Natural killer cell (primary cell): ENCODE measurements around the gene ACSL1. TPM values are rescaled to one million over a fixed set of nuclear protein-coding genes. Genes with fewer than 3 reads are reported as not detected.
A peak's percentile ranks its signal among the peaks of the same experiment; 100 is the strongest.

ENCODE experiments used
- ATAC-seq, 3 donors: fragments of 150-1000 bp in 2 of 3; fragments of 200-7000 bp in 1 of 3; cut with Tn5 transposase; 1 replicate in 1 of 3; 2 replicates in 2 of 3; pipeline ENCODE4 v1.10.0; 2021; ENCODE audit warnings: mild to moderate bottlenecking in 2 of 3, moderate library complexity in 2 of 3
- DNase-seq, 2 donors: peaks; one replicate each; pipeline versions ENCODE4 v3.0.0 to v3.0.0-alpha.2; 2013 to 2021; ENCODE audit warnings: mixed read lengths in 1 of 2
- H3K27ac ChIP-seq: one replicate; pipeline ENCODE4 v1.5.1; 2013; ENCODE audit warnings: mild to moderate bottlenecking, low read length
- H3K27me3 ChIP-seq: one replicate; pipeline ENCODE4 v1.6.1; 2013; ENCODE audit warnings: low read length; ENCODE audit not compliant: control insufficient read depth, insufficient read depth
- H3K36me3 ChIP-seq: one replicate; pipeline ENCODE4 v1.6.1; 2013; ENCODE audit warnings: low read length; ENCODE audit not compliant: control insufficient read depth, insufficient read depth
- H3K4me1 ChIP-seq: one replicate; pipeline ENCODE4 v1.6.1; 2013; ENCODE audit warnings: low read length; ENCODE audit not compliant: control insufficient read depth, insufficient read depth
- H3K4me3 ChIP-seq: one replicate; pipeline ENCODE4 v1.5.1; 2013; ENCODE audit warnings: low read length
- H3K9me3 ChIP-seq: one replicate; pipeline ENCODE4 v1.6.1; 2013; ENCODE audit warnings: low read length; ENCODE audit not compliant: control insufficient read depth, insufficient read depth
- H3K27ac Mint-ChIP-seq, 2 donors: one replicate each; pipeline ENCODE4 v1.8.0; 2022; ENCODE audit warnings: mild to moderate bottlenecking in 2 of 2, mixed read lengths in 2 of 2, moderate library complexity in 1 of 2
- H3K27me3 Mint-ChIP-seq, 2 donors: one replicate each; pipeline ENCODE4 v1.8.0; 2022; ENCODE audit warnings: low read depth in 2 of 2, mixed read lengths in 2 of 2
- H3K36me3 Mint-ChIP-seq: one replicate; pipeline ENCODE4 v1.8.0; 2022; ENCODE audit warnings: mixed read lengths
- H3K4me1 Mint-ChIP-seq, 2 donors: one replicate each; pipeline ENCODE4 v1.8.0; 2022; ENCODE audit warnings: mixed read lengths in 2 of 2
- H3K4me3 Mint-ChIP-seq: one replicate; pipeline ENCODE4 v1.8.0; 2022; ENCODE audit warnings: mild to moderate bottlenecking, moderate library complexity, mixed read lengths
- H3K9me3 Mint-ChIP-seq, 2 donors: one replicate each; pipeline ENCODE4 v1.8.0; 2022; ENCODE audit warnings: mixed read lengths in 2 of 2
- WGBS: methylation state at CpG from one replicate; pipeline ENCODE4 v1.1.7; 2013; ENCODE audit warnings: missing lambda C conversion rate; ENCODE audit not compliant: insufficient coverage; 5-methylcytosine and 5-hydroxymethylcytosine counted together
- intact Hi-C: fragments of 100-400 bp; cut with micrococcal nuclease; formaldehyde crosslinking; loops from one replicate; pipeline ENCODE4 v1.14.2; 2022
- total RNA-seq, 4 donors: library from RNA; stranded (reverse); fragments of 120-200 nt in 1 of 4; gene quantifications; one replicate each; pipeline versions ENCODE4 v1.2.3 to v1.2.4, GENCODE V29; 2013 to 2022
- TF ChIP-seq, protein P1 (sequence below): fragments of 200-600 bp; IDR thresholded peaks from one replicate; pipeline ENCODE4 v1.8.0; 2022; ENCODE audit warnings: antibody characterized with exemption

Gene ACSL1
- total RNA-seq, 3 donors from 2014 or later (not counting 1 experiment from before 2014, with no cell fraction given) = 13.2 to 43.1 (median 13.3) TPM

DNA sequence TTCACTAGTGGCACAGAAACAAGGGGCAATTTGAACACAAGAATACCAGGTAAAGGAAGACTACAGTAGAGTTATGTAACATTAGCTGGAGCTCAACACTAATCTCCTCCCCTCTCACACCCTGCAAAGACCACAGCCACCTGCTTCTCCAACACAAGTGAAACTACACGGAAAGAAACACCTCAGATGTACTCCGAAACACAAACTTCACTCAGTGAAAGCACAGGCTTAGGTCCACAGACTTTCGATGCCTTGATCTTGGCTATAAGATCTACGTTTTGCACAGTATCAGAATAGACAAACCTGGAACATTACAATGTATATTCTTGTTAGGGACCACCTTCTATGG, 7.6 kb downstream of the ACSL1 start:
- intact Hi-C loops = no loop called here
- WGBS = 64% methylated on average over 4 of the region's 4 CpGs
- H3K4me3 ChIP-seq = no peak overlapping the region

DNA sequence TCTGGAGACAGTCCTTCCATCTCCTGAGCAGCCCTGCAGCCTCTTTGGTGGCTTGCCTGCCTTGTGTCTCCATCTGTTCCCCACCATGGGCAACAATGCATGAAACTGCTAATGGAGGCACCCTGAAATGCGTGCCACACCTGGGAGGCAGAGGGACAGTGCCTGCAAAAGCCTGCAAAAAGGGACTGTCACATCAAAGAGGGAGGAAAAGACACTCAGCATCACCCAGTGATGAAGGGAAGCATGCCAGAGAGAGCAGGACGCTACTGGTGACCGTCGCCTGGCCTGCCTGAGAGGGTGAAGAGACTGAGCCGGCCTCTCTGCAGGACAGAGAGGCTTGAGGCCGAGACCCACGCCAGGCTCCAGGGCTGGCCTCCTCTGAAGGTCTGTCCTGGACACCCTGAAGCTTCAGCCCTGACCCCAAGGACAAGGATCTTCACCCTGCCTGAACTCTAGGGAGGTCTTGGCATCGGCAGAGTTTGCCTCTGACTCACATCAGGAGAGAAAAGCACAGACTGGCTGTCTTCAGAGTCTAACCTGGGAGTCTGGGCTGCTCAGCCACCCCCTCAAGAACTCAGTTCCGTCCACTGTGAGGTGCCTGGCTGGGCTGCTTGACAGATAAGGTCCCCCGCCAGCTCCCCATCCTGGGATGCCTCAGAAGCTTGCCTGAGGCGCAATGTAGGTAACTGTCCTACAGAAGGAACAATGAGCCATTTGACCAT, 8.1 kb downstream of the ACSL1 start:
- H3K4me1 Mint-ChIP-seq = peaks cover 24 to 51% of the 10 kb centered on the region in 2 donors
- intact Hi-C loops = no loop called here
- TF ChIP-seq, protein P1, sequence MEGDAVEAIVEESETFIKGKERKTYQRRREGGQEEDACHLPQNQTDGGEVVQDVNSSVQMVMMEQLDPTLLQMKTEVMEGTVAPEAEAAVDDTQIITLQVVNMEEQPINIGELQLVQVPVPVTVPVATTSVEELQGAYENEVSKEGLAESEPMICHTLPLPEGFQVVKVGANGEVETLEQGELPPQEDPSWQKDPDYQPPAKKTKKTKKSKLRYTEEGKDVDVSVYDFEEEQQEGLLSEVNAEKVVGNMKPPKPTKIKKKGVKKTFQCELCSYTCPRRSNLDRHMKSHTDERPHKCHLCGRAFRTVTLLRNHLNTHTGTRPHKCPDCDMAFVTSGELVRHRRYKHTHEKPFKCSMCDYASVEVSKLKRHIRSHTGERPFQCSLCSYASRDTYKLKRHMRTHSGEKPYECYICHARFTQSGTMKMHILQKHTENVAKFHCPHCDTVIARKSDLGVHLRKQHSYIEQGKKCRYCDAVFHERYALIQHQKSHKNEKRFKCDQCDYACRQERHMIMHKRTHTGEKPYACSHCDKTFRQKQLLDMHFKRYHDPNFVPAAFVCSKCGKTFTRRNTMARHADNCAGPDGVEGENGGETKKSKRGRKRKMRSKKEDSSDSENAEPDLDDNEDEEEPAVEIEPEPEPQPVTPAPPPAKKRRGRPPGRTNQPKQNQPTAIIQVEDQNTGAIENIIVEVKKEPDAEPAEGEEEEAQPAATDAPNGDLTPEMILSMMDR = no peak
- Histone ChIP-seq H3K4me3 (no peak overlapping the region), H3K4me1 (peaks cover 41% of the 10 kb centered on the region), H3K9me3 (no peaks in the 10 kb centered on the region), H3K36me3 (no peaks in the 10 kb centered on the region), H3K27ac (no peak overlapping the region), H3K27me3 (no peaks in the 10 kb centered on the region)
- DNase-seq (no peak), ATAC-seq (no peak)
- H3K27me3 Mint-ChIP-seq = no peaks in the 10 kb centered on the region
- 93% methylated on average over 11 of the region's 11 CpGs for WGBS
- H3K9me3 Mint-ChIP-seq = no peaks in the 10 kb centered on the region
- H3K27ac Mint-ChIP-seq = no peak overlapping the region
- H3K36me3 Mint-ChIP-seq = no peaks in the 10 kb centered on the region
- no peak overlapping the region for H3K4me3 Mint-ChIP-seq

More for the DNA sequence above, 7.6 kb downstream of the ACSL1 start:
- Histone ChIP-seq H3K4me1 (peaks cover 41% of the 10 kb centered on the region), H3K27ac (no peak overlapping the region), H3K27me3 (no peaks in the 10 kb centered on the region), H3K9me3 (no peaks in the 10 kb centered on the region), H3K36me3 (no peaks in the 10 kb centered on the region)
- TF ChIP-seq, protein P1 = no peak
- no peak for ATAC-seq
- DNase-seq = peak in 1 of 2 donors; percentile 18
- no peak overlapping the region for H3K27ac Mint-ChIP-seq
- peaks cover 23 to 51% of the 10 kb centered on the region in 2 donors for H3K4me1 Mint-ChIP-seq
- H3K27me3 Mint-ChIP-seq = no peaks in the 10 kb centered on the region
- no peak overlapping the region for H3K4me3 Mint-ChIP-seq
- H3K36me3 Mint-ChIP-seq = no peaks in the 10 kb centered on the region
- H3K9me3 Mint-ChIP-seq = no peaks in the 10 kb centered on the region

DNA sequence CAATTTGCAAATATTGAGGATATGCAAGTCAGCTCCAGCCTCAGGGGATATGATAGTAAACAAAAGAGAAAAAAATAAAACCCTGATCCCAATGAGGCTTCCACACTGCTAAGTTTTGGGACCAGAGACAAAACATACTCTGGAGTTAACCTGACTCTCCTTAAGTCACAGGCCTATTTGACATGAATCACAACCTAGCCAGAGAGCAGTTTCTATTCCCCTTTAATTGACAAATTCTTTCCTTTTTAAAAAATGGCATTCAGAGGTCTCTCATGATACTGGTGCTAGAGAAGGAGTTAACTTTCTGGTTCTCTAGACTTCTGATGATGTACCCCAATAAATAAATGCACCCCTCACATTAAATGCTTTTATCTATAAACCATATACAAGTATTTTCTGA, 8.8 kb downstream of the ACSL1 start:
- H3K4me1 Mint-ChIP-seq = peaks cover 31 to 55% of the 10 kb centered on the region in 2 donors
- H3K36me3 Mint-ChIP-seq = no peaks in the 10 kb centered on the region
- no peaks in the 10 kb centered on the region for H3K27me3 Mint-ChIP-seq
- Histone ChIP-seq H3K4me3 (no peak overlapping the region), H3K9me3 (no peaks in the 10 kb centered on the region), H3K27me3 (no peaks in the 10 kb centered on the region), H3K4me1 (peaks cover 41% of the 10 kb centered on the region), H3K27ac (no peak overlapping the region), H3K36me3 (no peaks in the 10 kb centered on the region)
- no peak for DNase-seq
- no peak overlapping the region for H3K27ac Mint-ChIP-seq
- TF ChIP-seq, protein P1 = no peak
- no peak overlapping the region for H3K4me3 Mint-ChIP-seq
- intact Hi-C loops = no loop called here
- no peak for ATAC-seq
- no peaks in the 10 kb centered on the region for H3K9me3 Mint-ChIP-seq
